HPDE6-E6E7 (cell line): Measurements from ENCODE around the gene CATSPER4.

Source experiments
- DNase-seq: peaks from one replicate; pipeline ENCODE4 v3.0.0; 2011; ENCODE audit warnings: missing footprints; ENCODE audit errors: extremely low spot score

CATSPER4 gene

GRCh38 chr1:26164861-26165842 is 25.2 kb upstream of the CATSPER4 start:
- DNase-seq = no peak

- DNase-seq = no peak
These were observed 23.6 kb upstream of the CATSPER4 start for GRCh38 chr1:26166719-26167281.

GRCh38 chr1:26168410-26169197 is 21.8 kb upstream of the CATSPER4 start, which contains the start of gene C1orf232:
TSS of gene C1orf232 (minus strand) at chr1:26168963. CDS start at chr1:26168499, 464 bp downstream.
- no peak for DNase-seq

- no peak for DNase-seq
These were observed 21.2 kb upstream of the CATSPER4 start for GRCh38 chr1:26169198-26169554.

GRCh38 chr1:26169669-26170471 is 20.5 kb upstream of the CATSPER4 start, which contains the start of gene ZNF593:
TSS of gene ZNF593 (plus strand) at chr1:26169908. CDS start at chr1:26169984, 76 bp downstream.
- DNase-seq = peak; percentile 95

GRCh38 chr1:26170472-26170821 is 20.0 kb upstream of the CATSPER4 start:
- DNase-seq = no peak

- no peak for DNase-seq
These were observed 19.0 kb upstream of the CATSPER4 start, which contains the start of gene ZNF593OS for GRCh38 chr1:26171084-26172072. TSS of gene ZNF593OS (minus strand) at chr1:26171832. CDS start at chr1:26171661, 171 bp downstream.

GRCh38 chr1:26175346-26175745 is 15.1 kb upstream of the CATSPER4 start:
- DNase-seq = no peak

GRCh38 chr1:26177182-26177684 is 13.2 kb upstream of the CATSPER4 start, which contains the start of gene CNKSR1:
TSS of gene CNKSR1 (plus strand) at chr1:26177491. CDS start at chr1:26177548, 57 bp downstream.
- DNase-seq = peak; percentile 92

GRCh38 chr1:26180010-26180506 is 10.3 kb upstream of the CATSPER4 start:
- DNase-seq = no peak

GRCh38 chr1:26181586-26182382 is 8.6 kb upstream of the CATSPER4 start:
- DNase-seq = peak; percentile 89

- no peak for DNase-seq
These were observed 8.1 kb upstream of the CATSPER4 start for GRCh38 chr1:26182383-26182696.

- DNase-seq = no peak
These were observed 6.3 kb upstream of the CATSPER4 start for GRCh38 chr1:26184086-26184485.

GRCh38 chr1:26184883-26185282 is 5.5 kb upstream of the CATSPER4 start:
- no peak for DNase-seq

- DNase-seq = no peak
These were observed 2.5 kb upstream of the CATSPER4 start for GRCh38 chr1:26187882-26188281.

GRCh38 chr1:26188477-26188876 is 1.9 kb upstream of the CATSPER4 start:
- DNase-seq = no peak

- DNase-seq = no peak
These were observed 1.1 kb upstream of the CATSPER4 start for GRCh38 chr1:26189331-26189730.

GRCh38 chr1:26189751-26190275 is 589 bp upstream of the CATSPER4 start:
- DNase-seq = no peak

- no peak for DNase-seq
These were observed 1.3 kb downstream of the CATSPER4 start for GRCh38 chr1:26191739-26192138.
